HEK293 (cell line): Measurements from ENCODE around the gene SHOX.

Experiments used
- CTCF ChIA-PET: fragments of 350-600 bp; formaldehyde crosslinking; extraction: SDS; loops from one replicate; lab custom pipeline; 2021; ENCODE audit warnings: antibody characterized with exemption; lab: Yijun Ruan, JAX
- POLR2A ChIA-PET: fragments of 300-600 bp; formaldehyde crosslinking; extraction: SDS; loops from one replicate; lab custom pipeline; 2020; ENCODE audit warnings: antibody characterized with exemption, inconsistent platforms; lab: Yijun Ruan, JAX
- H3K27ac ChIP-seq: fragments of 200-500 bp; sonication (Bioruptor generic); 2 replicates; pipeline ENCODE4 v1.5.1; 2014; ENCODE audit warnings: low read depth, low read length, control low read depth, inconsistent platforms; ENCODE audit errors: extremely low read depth
- H3K36me3 ChIP-seq, 2 experiments: fragments of 200-500 bp in 1 of 2; sonication (Bioruptor generic) in 1 of 2; 1 replicate in 1 of 2; 2 replicates in 1 of 2; pipeline ENCODE4 v1.5.1; 2014 to 2017; ENCODE audit warnings: inconsistent platforms in 2 of 2, low read length in 2 of 2; ENCODE audit not compliant: control insufficient read depth in 2 of 2, insufficient read depth in 1 of 2
- H3K4me1 ChIP-seq: fragments of 200-500 bp; sonication (Bioruptor generic); 2 replicates; pipeline ENCODE4 v1.5.1; 2014; ENCODE audit warnings: mild to moderate bottlenecking, low read length, inconsistent platforms; ENCODE audit not compliant: control insufficient read depth, insufficient read depth
- H3K4me3 ChIP-seq: 2 replicates; pipeline ENCODE4 v1.5.1; 2011; ENCODE audit warnings: low read depth, mild to moderate bottlenecking, control low read depth, low read length, moderate library complexity
- H3K9me3 ChIP-seq: fragments of 200-500 bp; sonication (Bioruptor generic); 2 replicates; pipeline ENCODE4 v1.5.1; 2014; ENCODE audit warnings: low read depth, low read length, inconsistent platforms; ENCODE audit not compliant: control insufficient read depth, insufficient read depth
- KLF17 ChIP-seq: fragments of 450-650 bp; formaldehyde crosslinking; IDR thresholded peaks from 2 replicates; pipeline ENCODE4 v1.5.1; 2016; ENCODE audit warnings: missing biosample characterization, missing genetic modification characterization
- PATZ1 ChIP-seq: fragments of 450-650 bp; formaldehyde crosslinking; IDR thresholded peaks from 2 replicates; pipeline ENCODE4 v1.5.1; 2016; ENCODE audit warnings: missing biosample characterization, missing genetic modification characterization
- ZBTB7A ChIP-seq: fragments of 450-650 bp; formaldehyde crosslinking; IDR thresholded peaks from 2 replicates; pipeline ENCODE4 v1.5.1; 2016; ENCODE audit warnings: low read depth, missing biosample characterization, missing genetic modification characterization
- ZNF146 ChIP-seq: fragments of 450-650 bp; formaldehyde crosslinking; IDR thresholded peaks from 2 replicates; pipeline ENCODE4 v1.5.1; 2016; ENCODE audit warnings: missing biosample characterization, missing genetic modification characterization
- ZNF155 ChIP-seq: fragments of 450-650 bp; formaldehyde crosslinking; IDR thresholded peaks from 2 replicates; pipeline ENCODE4 v1.5.1; 2016; ENCODE audit warnings: missing biosample characterization, missing genetic modification characterization
- ZNF157 ChIP-seq: fragments of 450-650 bp; formaldehyde crosslinking; IDR thresholded peaks from 2 replicates; pipeline ENCODE4 v1.5.1; 2016; ENCODE audit warnings: missing biosample characterization, missing genetic modification characterization
- ZNF169 ChIP-seq: fragments of 450-650 bp; formaldehyde crosslinking; IDR thresholded peaks from 2 replicates; pipeline ENCODE4 v1.5.1; 2016; ENCODE audit warnings: missing biosample characterization, missing genetic modification characterization
- ZNF274 ChIP-seq, 2 experiments: fragments of 200-500 bp in 1 of 2; fragments of 450-650 bp in 1 of 2; sonication (Bioruptor generic) in 1 of 2; formaldehyde crosslinking in 1 of 2; IDR thresholded peaks; 2 replicates each; pipeline versions ENCODE4 v1.5.1 to v1.6.1; 2014 to 2016; ENCODE audit warnings: borderline replicate concordance in 1 of 2, inconsistent platforms in 1 of 2, low read length in 1 of 2, missing biosample characterization in 1 of 2, missing genetic modification characterization in 1 of 2
- ZNF280C ChIP-seq: fragments of 450-650 bp; formaldehyde crosslinking; IDR thresholded peaks from 2 replicates; pipeline ENCODE4 v1.5.1; 2016; ENCODE audit warnings: missing biosample characterization, missing genetic modification characterization
- ZNF292 ChIP-seq: fragments of 450-650 bp; formaldehyde crosslinking; IDR thresholded peaks from 2 replicates; pipeline ENCODE4 v1.5.1; 2016; ENCODE audit warnings: low read depth, missing biosample characterization, missing genetic modification characterization, borderline replicate concordance
- ZNF302 ChIP-seq: fragments of 450-650 bp; formaldehyde crosslinking; IDR thresholded peaks from 2 replicates; pipeline ENCODE4 v1.5.1; 2016; ENCODE audit warnings: missing biosample characterization, missing genetic modification characterization, low read depth
- ZNF324 ChIP-seq: fragments of 450-650 bp; formaldehyde crosslinking; IDR thresholded peaks from 2 replicates; pipeline ENCODE4 v1.5.1; 2016; ENCODE audit warnings: missing biosample characterization, missing genetic modification characterization
- ZNF335 ChIP-seq: fragments of 450-650 bp; formaldehyde crosslinking; conservative IDR thresholded peaks from 2 replicates; pipeline ENCODE4 v1.5.1; 2016; ENCODE audit warnings: missing biosample characterization, missing genetic modification characterization
- ZNF391 ChIP-seq: fragments of 450-650 bp; formaldehyde crosslinking; IDR thresholded peaks from 2 replicates; pipeline ENCODE4 v1.5.1; 2016; ENCODE audit warnings: low read depth, missing biosample characterization, missing genetic modification characterization, borderline replicate concordance
- ZNF398 ChIP-seq: fragments of 450-650 bp; formaldehyde crosslinking; IDR thresholded peaks from 2 replicates; pipeline ENCODE4 v1.5.1; 2017; ENCODE audit warnings: missing biosample characterization, missing genetic modification characterization
- ZNF510 ChIP-seq: fragments of 450-650 bp; formaldehyde crosslinking; IDR thresholded peaks from 2 replicates; pipeline ENCODE4 v1.5.1; 2018; ENCODE audit warnings: mild to moderate bottlenecking, missing genetic modification characterization, missing biosample characterization; ENCODE audit not compliant: insufficient replicate concordance
- ZNF514 ChIP-seq: fragments of 450-650 bp; formaldehyde crosslinking; IDR thresholded peaks from 2 replicates; pipeline ENCODE4 v1.5.1; 2016; ENCODE audit warnings: missing biosample characterization, missing genetic modification characterization
- ZNF571 ChIP-seq: fragments of 450-650 bp; formaldehyde crosslinking; IDR thresholded peaks from 2 replicates; pipeline ENCODE4 v1.5.0; 2017; ENCODE audit warnings: missing biosample characterization, missing genetic modification characterization
- ZNF623 ChIP-seq: fragments of 450-650 bp; formaldehyde crosslinking; IDR thresholded peaks from 2 replicates; pipeline ENCODE4 v1.5.1; 2016; ENCODE audit warnings: missing biosample characterization, missing genetic modification characterization
- ZNF776 ChIP-seq: fragments of 450-650 bp; formaldehyde crosslinking; IDR thresholded peaks from 2 replicates; pipeline ENCODE4 v1.5.0; 2017; ENCODE audit warnings: missing biosample characterization, missing genetic modification characterization, borderline replicate concordance
- ZNF777 ChIP-seq: fragments of 450-650 bp; formaldehyde crosslinking; IDR thresholded peaks from 2 replicates; pipeline ENCODE4 v1.5.1; 2017; ENCODE audit warnings: missing biosample characterization, missing genetic modification characterization, borderline replicate concordance
- ZSCAN18 ChIP-seq: fragments of 450-650 bp; formaldehyde crosslinking; IDR thresholded peaks from 2 replicates; pipeline ENCODE4 v1.5.1; 2016; ENCODE audit warnings: missing biosample characterization, missing genetic modification characterization
- ZSCAN5A ChIP-seq: fragments of 450-650 bp; formaldehyde crosslinking; IDR thresholded peaks from 2 replicates; pipeline ENCODE4 v1.5.1; 2016; ENCODE audit warnings: missing biosample characterization, missing genetic modification characterization

Gene SHOX

GRCh38 chrX:590693-591404 lies 39.7 kb upstream of the SHOX start:
- H3K27ac ChIP-seq, result no peak overlapping the region
- no peaks in the 10 kb centered on the region for H3K36me3 ChIP-seq
- H3K4me1 ChIP-seq, result no peaks in the 10 kb centered on the region
- H3K4me3 ChIP-seq, result no peak overlapping the region
- no peaks in the 10 kb centered on the region for H3K9me3 ChIP-seq
- POLR2A ChIA-PET, result no interaction called here
- CTCF ChIA-PET, result no interaction called here
- TF ChIP-seq ZNF292 (tag by site-specific recombination), result no peak
- TF ChIP-seq ZNF335 (tag by site-specific recombination), result no peak
- TF ChIP-seq ZNF510, result no peak
- no peak for TF ChIP-seq KLF17 (tag by site-specific recombination)
- no peak for TF ChIP-seq ZSCAN18 (tag by site-specific recombination)
- TF ChIP-seq ZNF776 (tag by site-specific recombination), result no peak
- TF ChIP-seq ZNF157, result no peak
- TF ChIP-seq ZNF391 (tag by site-specific recombination), result no peak
- no peak for TF ChIP-seq ZNF324
- TF ChIP-seq ZNF155 (tag by site-specific recombination), result no peak

GRCh38 chrX:599837-600715 lies 30.5 kb upstream of the SHOX start:
- POLR2A ChIA-PET, result no interaction called here
- H3K27ac ChIP-seq, result no peak overlapping the region
- no peaks in the 10 kb centered on the region for H3K36me3 ChIP-seq
- no peak overlapping the region for H3K4me3 ChIP-seq
- no peaks in the 10 kb centered on the region for H3K9me3 ChIP-seq
- H3K4me1 ChIP-seq, result no peaks in the 10 kb centered on the region
- CTCF ChIA-PET, result no interaction called here
- no peak for TF ChIP-seq ZNF274 (IDR thresholded peaks at IDR 0.05; ENCODE audit: low read length)
- TF ChIP-seq ZNF274 (tag by site-specific recombination; IDR thresholded peaks at IDR 0.05; ENCODE audit: borderline replicate concordance), result no peak
- TF ChIP-seq ZNF623 (tag by site-specific recombination), result no peak
- no peak for TF ChIP-seq ZSCAN5A (tag by site-specific recombination)
- TF ChIP-seq ZBTB7A (tag by site-specific recombination), result no peak
- no peak for TF ChIP-seq ZNF169
- TF ChIP-seq ZNF777 (tag by site-specific recombination), result no peak
- no peak for TF ChIP-seq PATZ1 (tag by site-specific recombination)
- TF ChIP-seq ZNF146, result no peak
- no peak for TF ChIP-seq ZNF571 (tag by site-specific recombination)
- TF ChIP-seq ZNF398 (tag by site-specific recombination), result no peak
- TF ChIP-seq ZNF302 (tag by site-specific recombination), result no peak
- no peak for TF ChIP-seq ZNF280C
- TF ChIP-seq ZNF514 (tag by site-specific recombination), result no peak
